Endothelial cell of umbilical vein (primary cell): ENCODE measurements around the gene ACOT7. TPM values are rescaled to one million over a fixed set of nuclear protein-coding genes. Genes with fewer than 3 reads are reported as not detected.
A peak's percentile ranks its signal among the peaks of the same experiment; 100 is the strongest.

ENCODE experiments used
- BruUV-seq: library from RNA; stranded (reverse); fragments of 400-500 nt; replicated peaks from 2 replicates; lab custom pipeline; 2021; lab: Mats Ljungman, UMichigan
- CTCF ChIA-PET: fragments of 300-600, 350-600 bp; sonication (Branson Sonifier 250); formaldehyde crosslinking; loops from one replicate; lab custom pipeline; 2021; ENCODE audit warnings: antibody characterized with exemption, inconsistent platforms; lab: Charles Lee
- POLR2A ChIA-PET: fragments of 300-600, 350-600 bp; sonication (Branson Sonifier 250); formaldehyde crosslinking; loops from one replicate; lab custom pipeline; 2021; ENCODE audit warnings: antibody characterized with exemption, inconsistent platforms; lab: Charles Lee
- DNase-seq: peaks from one replicate; pipeline ENCODE4 v3.0.0-alpha.2; 2011; ENCODE audit warnings: low read depth, low spot score
- FAIRE-seq: peaks from 2 replicates; lab custom pipeline; 2011; peaks lifted over from hg19 to GRCh38; lab: Jason Lieb, UNC
- H2AFZ ChIP-seq: 2 replicates; pipeline ENCODE4 v1.6.0; 2012; ENCODE audit warnings: low read depth, low read length, control low read depth, inconsistent platforms
- H3K27ac ChIP-seq: 2 replicates; pipeline ENCODE4 v1.5.1; 2011; ENCODE audit warnings: low read depth, mild to moderate bottlenecking, control low read depth, low read length, moderate library complexity; ENCODE audit not compliant: insufficient read depth
- H3K27me3 ChIP-seq, 2 experiments: 2 replicates each; pipeline versions ENCODE4 v1.6.0 to v1.6.1; 2011; ENCODE audit warnings: low read length in 2 of 2, mixed read lengths in 1 of 2; ENCODE audit not compliant: control insufficient read depth in 2 of 2, insufficient read depth in 2 of 2
- H3K36me3 ChIP-seq, 2 experiments: 2 replicates in 1 of 2; 3 replicates in 1 of 2; pipeline ENCODE4 v1.5.1; 2011; ENCODE audit warnings: low read length in 2 of 2, mild to moderate bottlenecking in 1 of 2, moderate library complexity in 1 of 2; ENCODE audit not compliant: control insufficient read depth in 2 of 2, insufficient read depth in 2 of 2; ENCODE audit errors: extremely low read depth in 1 of 2
- H3K4me1 ChIP-seq: 3 replicates; pipeline ENCODE4 v1.5.1; 2011; ENCODE audit warnings: mild to moderate bottlenecking, low read length; ENCODE audit not compliant: control insufficient read depth, insufficient read depth; ENCODE audit errors: extremely low read depth
- H3K4me2 ChIP-seq: 2 replicates; pipeline ENCODE4 v1.6.1; 2011; ENCODE audit warnings: low read length, control low read depth, mixed read lengths; ENCODE audit not compliant: insufficient read depth
- H3K4me3 ChIP-seq, 3 experiments: fragments of 200-600 bp in 1 of 3; sonication (generic), shearing (Covaris generic) in 1 of 3; replicated peaks in 1 of 3; 2 replicates each; pipeline ENCODE4 v1.5.1; 2011 to 2016; ENCODE audit warnings: control low read depth in 3 of 3, low read length in 3 of 3, mild to moderate bottlenecking in 2 of 3, inconsistent platforms in 1 of 3, low read depth in 1 of 3, moderate library complexity in 1 of 3; ENCODE audit not compliant: insufficient read depth in 1 of 3
- H3K79me2 ChIP-seq: 2 replicates; pipeline ENCODE4 v1.6.0; 2012; ENCODE audit warnings: low read length, inconsistent platforms; ENCODE audit not compliant: control insufficient read depth, insufficient read depth
- H3K9ac ChIP-seq: replicated peaks from 2 replicates; pipeline ENCODE3; 2011; ENCODE audit warnings: low read length, control low read depth; ENCODE audit not compliant: insufficient read depth; ENCODE audit errors: extremely low read depth
- H3K9me1 ChIP-seq: replicated peaks from 3 replicates; pipeline ENCODE4 v1.6.0; 2011; ENCODE audit warnings: mild to moderate bottlenecking, low read length; ENCODE audit not compliant: control insufficient read depth, insufficient read depth; ENCODE audit errors: extremely low read depth
- H3K9me3 ChIP-seq: replicated peaks from 2 replicates; pipeline ENCODE4 v1.5.1; 2012; ENCODE audit warnings: low read length, inconsistent platforms; ENCODE audit not compliant: control insufficient read depth, insufficient read depth
- H4K20me1 ChIP-seq: replicated peaks from 2 replicates; pipeline ENCODE3; 2011; ENCODE audit warnings: mild to moderate bottlenecking, low read length; ENCODE audit not compliant: control insufficient read depth, insufficient read depth; ENCODE audit errors: extremely low read depth
- CTCF ChIP-seq, 2 donors: IDR thresholded peaks; 1 replicate in 1 of 2; 2 replicates in 1 of 2; pipeline ENCODE4 v1.5.1; 2011; ENCODE audit warnings: low read length in 2 of 2, mild to moderate bottlenecking in 2 of 2, moderate library complexity in 2 of 2, control low read depth in 1 of 2, inconsistent platforms in 1 of 2, low read depth in 1 of 2; ENCODE audit not compliant: insufficient read depth in 1 of 2; ENCODE audit errors: extremely low read depth in 1 of 2
- EZH2 ChIP-seq: IDR thresholded peaks from 2 replicates; pipeline ENCODE4 v1.6.1; 2012; ENCODE audit warnings: borderline replicate concordance, low read depth, mild to moderate bottlenecking, moderate library complexity, low read length, inconsistent platforms; ENCODE audit not compliant: severe bottlenecking
- FOS ChIP-seq: IDR thresholded peaks from 2 replicates; pipeline ENCODE4 v1.6.1; 2011; ENCODE audit warnings: mild to moderate bottlenecking, low read length, moderate library complexity, borderline replicate concordance; ENCODE audit not compliant: insufficient read depth
- GATA2 ChIP-seq: IDR thresholded peaks from 2 replicates; pipeline ENCODE4 v1.7.0; 2011; ENCODE audit warnings: low read depth, mild to moderate bottlenecking, moderate library complexity, mixed read lengths, low read length; ENCODE audit not compliant: insufficient read length, insufficient read depth
- JUN ChIP-seq: IDR thresholded peaks from 2 replicates; pipeline ENCODE4 v1.6.1; 2011; ENCODE audit warnings: borderline replicate concordance, low read depth; ENCODE audit not compliant: insufficient read length, insufficient read depth
- MAX ChIP-seq: IDR thresholded peaks from 2 replicates; pipeline ENCODE4 v1.6.1; 2011; ENCODE audit not compliant: insufficient read depth, insufficient read length
- MYC ChIP-seq: IDR thresholded peaks from one replicate; pipeline ENCODE4 v1.6.1; 2011; ENCODE audit warnings: mild to moderate bottlenecking, low read depth, low read length
- POLR2A ChIP-seq: IDR thresholded peaks from 2 replicates; pipeline ENCODE4 v1.6.1; 2012; ENCODE audit warnings: low read depth, mild to moderate bottlenecking, control low read depth, low read length
- POLR2AphosphoS5 ChIP-seq: IDR thresholded peaks from 2 replicates; pipeline ENCODE4 v1.6.1; 2012; ENCODE audit warnings: low read depth, mild to moderate bottlenecking, control low read depth, low read length, moderate library complexity; ENCODE audit not compliant: insufficient read depth
- dilution Hi-C: fragments of 300-500 bp; cut with MboI; formaldehyde crosslinking; loops from one replicate; pipeline ENCODE4 v1.15.0; 2019; ENCODE audit warnings: low sequenced_read_pairs; ENCODE audit not compliant: extremely low pct_ligation_motif_present
- intact Hi-C: fragments of 100-400 bp; cut with micrococcal nuclease; formaldehyde crosslinking; loops from one replicate; pipeline ENCODE4 v1.10.0; 2022
- polyA plus RNA-seq, 4 experiments: library from polyadenylated mRNA; depleted of rRNA in 3 of 4; stranded (reverse) in 3 of 4; unstranded in 1 of 4; fragments of >200 nt; gene quantifications; 2 replicates each; pipeline versions ENCODE4 v1.2.1 to v1.2.3, GENCODE V29; 2011 to 2012; ENCODE audit warnings: missing spikeins in 1 of 4
- total RNA-seq: library from RNA; stranded (reverse); gene quantifications from 2 replicates; pipeline ENCODE4 v1.2.3, GENCODE V29; 2021

ACOT7 gene
- total and polyA plus RNA-seq, 2 donors (not counting 3 experiments of a cell fraction or from before 2014, with no cell fraction given) = 69.4 to 105 TPM

DNA sequence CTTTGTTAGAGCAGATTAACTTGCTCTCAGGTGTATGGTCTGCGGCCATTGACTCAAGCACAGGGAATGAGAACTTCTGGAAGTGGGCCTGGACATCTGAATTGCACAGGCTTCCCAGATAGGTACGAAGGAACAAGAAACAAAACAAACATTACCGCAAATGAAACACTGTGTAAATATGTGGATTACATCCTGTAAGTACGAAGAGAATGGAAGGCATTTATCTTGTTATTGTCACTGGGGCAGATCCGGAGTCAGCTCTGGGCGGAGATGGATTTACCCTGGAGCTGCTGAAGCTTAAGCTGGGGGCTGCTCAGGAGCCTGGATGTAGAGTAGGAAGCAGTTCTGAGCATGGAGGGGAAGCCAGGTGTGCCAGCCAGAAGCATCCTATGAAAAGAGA, 19.3 kb upstream of the ACOT7 start:
- Histone ChIP-seq H4K20me1 (no peaks in the 10 kb centered on the region), H3K9ac (no peak overlapping the region), H3K4me2 (no peak overlapping the region), H3K9me3 (no peaks in the 10 kb centered on the region), H3K27me3 (peaks cover 0 to 4% of the 10 kb centered on the region in 2 experiments), H3K9me1 (no peaks in the 10 kb centered on the region), H3K4me1 (peaks cover 8% of the 10 kb centered on the region), H3K4me3 (no peak overlapping the region), H2AFZ (no peak overlapping the region), H3K36me3 (no peaks in the 10 kb centered on the region), H3K79me2 (no peaks in the 10 kb centered on the region), H3K27ac (no peak overlapping the region)
- dilution Hi-C loops = no loop called here
- TF ChIP-seq POLR2AphosphoS5 = no peak
- TF ChIP-seq MYC = no peak
- TF ChIP-seq CTCF (IDR thresholded peaks at IDR 0.05; ENCODE audit: extremely low read depth in 1 of 2, insufficient read depth in 1 of 2, low read depth in 1 of 2, low read length in 2 of 2) = no peak
- no peak for TF ChIP-seq FOS
- TF ChIP-seq EZH2 = no peak
- no peak for TF ChIP-seq MAX
- TF ChIP-seq GATA2 = no peak
- no peak for TF ChIP-seq POLR2A
- no peak for TF ChIP-seq JUN
- no peak for DNase-seq
- intact Hi-C loops = no loop called here
- ChIA-PET POLR2A (no interaction called here), CTCF (interaction anchor here (1.5 to 7.0 kb wide), 9 partner anchors 9 to 166 kb away, joined by 3 to 73 read pairs (median 15); no protein-coding TSS in a partner anchor)
- peak; percentile 58 for FAIRE-seq
- no TSS peak for BruUV-seq
